Stimulated activated CD8-positive, alpha-beta memory T cell treated with anti-CD3 and anti-CD28 coated beads, Interleukin-4, amount 100 ng/mL, for 1 hour (primary cell): ENCODE data around the gene TEX51.

Source experiments
- DNase-seq, 2 donors: peaks; one replicate each; pipeline ENCODE4 v3.0.0-alpha.2; 2020; ENCODE audit warnings: low read depth in 2 of 2, low spot score in 1 of 2

TEX51 gene

GRCh38 chr2:126913329-126913728, 14.6 kb downstream of the TEX51 start:
- DNase-seq = no peak

DNA sequence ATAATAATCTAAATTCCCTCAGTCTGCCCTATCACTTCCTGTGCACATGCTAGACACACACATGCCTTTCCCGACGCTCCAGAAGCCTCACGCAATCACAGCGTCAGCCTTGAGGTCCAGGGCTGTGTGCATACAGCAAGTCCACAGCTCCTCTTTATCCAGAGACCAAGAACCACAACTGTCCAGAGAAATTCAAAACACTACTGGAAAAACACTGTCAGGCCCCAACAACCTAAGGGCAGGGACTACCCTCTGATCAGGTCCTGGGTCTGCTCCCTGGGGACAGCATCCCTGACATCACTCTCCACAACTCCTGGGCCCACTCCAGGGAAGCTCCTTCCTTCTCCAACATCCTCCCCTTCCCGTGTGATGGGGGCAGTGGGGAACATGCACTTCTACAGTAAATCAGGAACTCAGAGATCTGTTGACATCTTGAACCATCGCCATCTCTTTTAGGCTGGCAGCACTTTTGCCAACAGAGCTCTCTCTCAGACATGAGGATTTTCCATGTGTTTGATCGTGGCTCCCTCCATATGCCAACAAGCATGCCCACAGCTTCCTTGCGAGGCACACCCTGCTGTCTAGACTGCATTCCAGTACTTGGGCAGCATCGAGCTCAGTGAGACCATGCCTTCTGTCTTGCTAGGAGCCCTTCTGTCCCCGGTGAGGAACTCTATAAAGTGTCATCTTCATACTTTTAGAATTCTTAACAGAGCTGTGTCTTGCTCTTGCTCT, 15.4 kb downstream of the TEX51 start:
- no peak for DNase-seq

DNA sequence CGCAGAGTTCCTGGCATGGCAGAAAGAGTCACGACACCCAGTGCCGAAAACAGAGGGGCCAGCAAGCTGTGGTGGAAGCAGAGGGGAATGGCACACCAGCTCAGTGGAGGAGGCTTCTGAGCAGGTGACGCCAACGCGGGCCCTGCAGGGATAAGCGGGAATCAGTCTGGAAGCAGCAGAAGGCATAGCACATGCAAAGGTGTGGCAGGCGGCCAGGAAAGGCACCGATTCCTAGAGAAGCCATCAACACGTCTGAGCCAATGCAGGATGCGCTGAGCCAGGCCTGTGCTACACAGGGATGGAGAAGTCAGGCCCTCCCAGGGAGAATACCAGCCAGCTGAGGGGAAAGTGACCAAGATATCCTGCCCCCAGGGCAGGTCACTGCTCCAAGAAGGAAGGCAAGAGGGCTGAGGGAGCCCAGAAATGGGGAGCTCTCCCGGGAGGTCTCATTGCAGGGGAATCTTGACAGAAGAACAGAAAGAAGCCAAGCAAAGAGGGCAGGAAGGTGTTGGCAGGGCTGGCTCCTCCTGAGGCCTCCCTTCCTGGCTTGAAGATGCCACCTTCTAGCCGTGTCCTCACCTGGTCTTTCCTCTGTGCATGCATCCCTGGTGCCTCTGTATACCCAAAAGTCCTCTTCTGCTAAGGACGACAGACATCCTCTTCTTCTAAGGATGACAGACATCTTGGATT, 16.3 kb downstream of the TEX51 start:
- DNase-seq = no peak

GRCh38 chr2:126915903-126916302, 17.2 kb downstream of the TEX51 start:
- no peak for DNase-seq

DNA sequence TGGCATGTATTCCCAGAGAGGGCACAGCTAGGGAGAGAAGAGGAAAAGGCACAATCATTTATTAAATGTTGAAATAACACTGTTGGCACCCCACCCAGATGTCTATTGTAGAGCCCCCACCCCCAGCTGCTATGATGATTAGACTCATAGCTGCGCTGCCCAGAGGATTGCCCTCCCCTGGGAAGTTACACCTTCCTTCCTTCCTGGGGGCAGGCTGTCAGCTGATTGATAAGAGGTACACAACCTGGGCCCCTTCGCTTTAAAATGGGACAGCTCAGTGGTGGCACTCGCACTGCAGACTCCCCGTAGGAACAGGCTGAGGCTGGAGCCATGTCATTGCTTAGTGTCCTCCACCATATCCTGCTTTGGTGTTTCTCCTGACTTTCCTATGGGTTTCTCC, 18.1 kb downstream of the TEX51 start:
- no peak for DNase-seq

GRCh38 chr2:126921066-126921465, 22.4 kb downstream of the TEX51 start:
- DNase-seq = no peak

DNA sequence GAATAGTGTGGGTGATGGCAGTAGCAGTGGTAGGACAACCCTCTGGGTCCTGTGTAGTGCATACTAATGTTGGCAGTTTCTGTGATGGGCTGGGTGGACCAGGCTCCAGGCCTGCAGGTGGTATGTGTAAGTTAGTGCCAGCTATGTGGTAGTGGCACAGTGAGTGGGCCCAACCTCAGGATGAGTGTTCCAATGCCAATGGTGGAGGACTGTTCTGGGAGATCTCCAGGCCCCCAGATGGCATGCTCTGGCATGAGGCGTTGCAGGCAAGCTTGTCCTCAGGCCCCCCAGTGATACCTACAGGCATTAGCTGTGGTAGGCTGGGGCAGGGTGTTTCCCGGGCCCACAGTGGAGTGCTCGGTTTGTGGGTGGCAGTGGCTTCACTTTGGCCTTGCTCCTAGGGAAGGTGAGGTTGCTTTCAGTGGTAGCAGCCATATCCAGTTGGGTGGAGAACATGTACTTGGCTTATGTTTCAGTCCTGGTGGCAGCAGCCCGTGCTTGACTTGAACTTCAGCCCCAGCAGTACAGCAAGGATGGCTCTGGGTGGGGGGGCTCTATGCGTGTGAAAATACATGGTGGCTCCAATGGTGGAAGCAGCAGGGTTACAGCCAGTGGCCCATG, 32.4 kb downstream of the TEX51 start:
- DNase-seq = no peak

- no peak for DNase-seq
These were observed 33.8 kb downstream of the TEX51 start for GRCh38 chr2:126932529-126932928.

GRCh38 chr2:126932966-126933710, 34.4 kb downstream of the TEX51 start:
- DNase-seq = no peak

- no peak for DNase-seq
These were observed 35.0 kb downstream of the TEX51 start for GRCh38 chr2:126933711-126934091.

DNA sequence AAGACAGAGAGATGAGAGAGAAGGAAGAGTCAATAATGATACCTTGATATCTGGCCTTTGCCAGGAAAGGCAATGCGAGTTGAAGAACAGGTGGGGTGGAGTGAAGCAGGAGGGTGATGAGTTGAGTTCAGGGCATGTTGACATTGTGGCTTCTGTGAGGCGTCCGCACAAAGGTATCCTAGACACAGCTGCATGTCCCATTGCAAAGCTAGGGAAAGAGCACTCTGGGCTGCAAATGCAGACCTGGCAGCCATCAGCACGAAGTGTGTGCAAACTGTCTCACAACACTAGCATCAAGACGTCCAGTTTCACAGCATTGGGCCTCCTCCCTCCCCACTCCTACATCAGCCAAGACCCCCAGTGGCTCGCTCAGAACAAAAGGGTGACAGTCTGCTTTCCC, 36.1 kb downstream of the TEX51 start:
- no peak for DNase-seq

DNA sequence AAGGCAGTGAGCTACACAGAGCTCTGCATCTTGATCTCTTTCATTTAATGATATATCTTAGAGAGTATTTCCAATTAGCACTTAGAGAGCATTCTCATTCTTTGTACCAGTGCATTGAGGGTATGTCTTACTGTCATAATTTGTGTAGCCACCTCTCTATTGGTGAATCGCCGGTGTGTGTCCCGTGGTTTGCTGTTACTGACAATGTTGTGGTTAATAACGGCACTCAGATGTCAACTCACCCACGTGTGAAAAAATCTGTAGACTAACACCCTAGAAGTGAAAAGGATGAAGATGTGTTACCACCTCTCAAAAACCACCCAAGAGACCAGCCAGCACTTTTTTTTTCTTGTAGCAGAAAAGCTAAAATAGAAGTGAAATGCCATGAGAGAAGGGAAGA, 37.1 kb downstream of the TEX51 start:
- DNase-seq = no peak

DNA sequence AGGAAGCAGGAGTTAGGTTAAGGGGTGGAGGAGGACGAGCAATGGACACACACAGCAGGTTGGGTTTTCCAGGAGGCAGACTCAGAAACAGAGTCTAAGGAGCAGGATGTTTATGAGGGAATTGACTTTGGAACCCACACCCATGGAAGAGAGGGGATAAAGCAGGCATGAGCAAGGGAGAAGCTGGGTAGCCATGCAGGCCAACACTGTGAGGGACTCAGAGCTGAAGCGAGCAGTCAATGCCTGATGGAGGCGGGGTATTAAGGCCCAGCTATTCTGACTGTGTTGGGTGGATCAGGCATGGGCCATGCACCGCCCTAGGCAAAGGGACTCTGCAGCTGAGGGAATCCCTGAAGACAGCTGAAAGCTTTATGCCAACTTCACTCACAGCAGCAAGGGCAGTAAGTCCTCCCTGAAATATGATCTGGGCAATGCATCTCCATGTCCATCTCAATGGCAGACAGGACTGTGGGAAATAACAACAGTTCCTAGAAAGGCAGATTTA, 37.6 kb downstream of the TEX51 start:
- DNase-seq = no peak

GRCh38 chr2:126940331-126940730, 41.6 kb downstream of the TEX51 start:
- DNase-seq = no peak

DNA sequence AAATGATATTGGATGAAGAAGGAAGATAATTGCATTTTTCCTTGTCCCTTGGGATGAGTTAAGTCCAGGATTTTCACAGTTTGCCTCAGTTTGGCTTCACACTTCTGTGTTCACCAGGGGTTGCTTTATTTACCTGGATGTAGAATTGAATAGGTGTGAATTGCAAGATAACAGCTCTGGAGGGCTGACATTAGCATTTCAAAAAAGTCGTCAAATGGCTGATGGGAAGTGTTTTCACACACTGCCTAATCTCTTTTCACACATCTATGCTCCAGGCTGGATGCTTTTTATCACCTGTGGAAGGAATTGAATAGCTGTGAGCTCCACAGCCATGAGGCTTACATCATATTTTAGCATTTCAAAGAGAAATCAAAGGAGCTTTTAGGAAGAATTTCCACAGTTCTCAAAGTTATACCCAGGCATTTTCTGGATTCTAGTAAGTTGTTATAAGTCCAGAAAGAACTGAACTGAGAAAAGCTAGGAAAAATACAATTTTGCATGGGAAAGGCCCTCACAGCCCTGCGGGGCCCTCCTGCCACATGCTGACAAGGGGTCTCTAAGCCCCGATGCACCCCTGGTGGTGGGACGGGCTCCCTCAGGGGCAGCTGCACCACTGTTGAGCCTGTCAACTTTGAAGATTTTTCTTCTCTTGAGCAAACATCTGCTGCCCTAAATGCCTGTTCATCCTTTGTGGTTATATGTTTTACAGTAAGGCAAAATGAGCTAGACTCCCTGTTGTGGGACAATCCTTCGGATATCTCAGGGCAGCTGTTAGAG, 43.9 kb downstream of the TEX51 start:
- no peak for DNase-seq

DNA sequence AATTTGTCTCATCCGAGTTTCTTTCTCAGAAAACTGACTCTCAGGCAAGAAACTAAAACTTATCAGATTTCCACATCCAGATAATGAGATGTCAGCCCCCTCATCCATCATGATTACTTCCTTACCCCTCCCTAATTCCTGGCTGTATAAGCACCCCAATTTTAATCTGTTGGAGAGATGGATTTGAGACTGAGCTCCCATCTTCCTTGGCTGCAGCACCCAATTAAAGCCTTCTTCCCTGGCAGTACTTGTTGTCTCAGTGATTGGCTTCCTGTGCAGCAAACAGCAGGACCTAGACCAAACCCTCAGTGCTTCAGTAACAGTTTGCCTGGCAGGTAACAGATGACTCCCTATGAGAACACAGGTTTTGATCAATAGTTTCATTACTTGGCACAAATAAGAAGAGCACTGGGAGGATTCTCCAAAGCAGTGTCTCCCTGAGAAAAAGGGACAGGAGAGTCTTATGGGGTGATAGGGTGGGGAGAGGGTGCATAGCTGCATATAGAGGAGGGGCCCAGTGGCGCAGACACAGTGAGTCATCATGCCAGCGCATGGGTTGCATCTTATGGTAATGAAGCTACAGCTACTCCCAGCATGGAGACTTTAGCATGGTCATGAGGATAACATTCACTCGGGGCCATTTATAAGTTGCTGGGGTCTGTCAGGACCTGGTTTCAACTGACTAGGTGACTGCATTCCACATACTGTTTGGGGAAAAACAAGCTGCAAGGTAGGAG, 45.1 kb downstream of the TEX51 start:
- no peak for DNase-seq

DNA sequence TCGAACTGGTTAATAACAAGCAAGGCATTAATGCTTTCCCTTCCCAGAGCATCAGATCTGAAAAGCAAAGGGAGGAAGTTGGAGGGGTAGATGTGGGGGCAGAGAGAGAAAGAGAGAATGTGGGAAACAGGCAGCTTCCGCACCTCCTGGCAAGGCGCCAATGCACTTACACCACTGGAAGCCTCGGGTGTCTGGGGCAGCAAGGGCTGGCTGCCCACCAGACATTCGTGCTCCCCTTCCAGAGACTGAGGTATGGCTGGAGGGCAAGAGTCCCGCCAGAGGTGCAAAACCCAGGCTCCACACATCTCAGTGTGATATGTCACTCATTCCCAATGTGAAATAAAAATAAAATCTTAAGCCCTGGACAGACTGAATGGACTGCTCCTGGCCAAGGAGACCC, 46.4 kb downstream of the TEX51 start:
- no peak for DNase-seq

GRCh38 chr2:126946318-126947102, 47.8 kb downstream of the TEX51 start:
- DNase-seq = no peak

DNA sequence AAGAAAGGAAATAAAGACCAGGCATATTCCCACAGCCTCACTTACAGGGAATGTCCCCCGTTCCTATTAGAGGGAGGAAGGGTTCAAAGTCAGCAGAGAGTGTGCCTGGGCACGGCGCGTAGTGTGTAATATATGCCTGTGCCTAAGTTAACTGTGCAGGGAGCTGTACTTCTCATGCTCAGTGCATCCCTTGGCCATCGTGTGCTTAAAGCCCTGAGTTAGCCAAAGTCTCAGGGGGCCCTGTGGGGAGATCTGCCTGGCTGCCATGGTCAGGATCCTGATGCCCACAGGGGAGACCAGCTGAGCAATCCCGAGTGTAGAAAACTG, 48.4 kb downstream of the TEX51 start:
- no peak for DNase-seq

- no peak for DNase-seq
These were observed 51.1 kb downstream of the TEX51 start for GRCh38 chr2:126949775-126950174.
